HG03095 (cell line): ENCODE measurements around the gene TNKS1BP1.

Source experiments
- ATAC-seq: cut with Tn5 transposase; IDR thresholded peaks from one replicate; pipeline ENCODE4 v1.9.1; 2021; ENCODE audit warnings: moderate library complexity; ENCODE audit not compliant: unreplicated experiment

The TNKS1BP1 gene

GRCh38 chr11:57312511-57313021, 12.2 kb downstream of the TNKS1BP1 start:
- ATAC-seq: no peak

- ATAC-seq: peak; percentile 99
Measured at GRCh38 chr11:57311109-57311936, 13.4 kb downstream of the TNKS1BP1 start.

GRCh38 chr11:57310630-57311086, 14.1 kb downstream of the TNKS1BP1 start:
- ATAC-seq: no peak

GRCh38 chr11:57310091-57310490, 14.7 kb downstream of the TNKS1BP1 start:
- ATAC-seq: no peak

- ATAC-seq: no peak
Measured at GRCh38 chr11:57309106-57310059, 15.4 kb downstream of the TNKS1BP1 start.

- ATAC-seq: no peak
Measured at GRCh38 chr11:57308426-57309060, 16.2 kb downstream of the TNKS1BP1 start.

- ATAC-seq: no peak
Measured at GRCh38 chr11:57307666-57308270, 17.0 kb downstream of the TNKS1BP1 start.

- no peak for ATAC-seq
Measured at GRCh38 chr11:57306940-57307565, 17.7 kb downstream of the TNKS1BP1 start.

- no peak for ATAC-seq
Measured at GRCh38 chr11:57306161-57306876, 18.4 kb downstream of the TNKS1BP1 start.

- no peak for ATAC-seq
Measured at GRCh38 chr11:57305523-57305922, 19.2 kb downstream of the TNKS1BP1 start.

- ATAC-seq: no peak
Measured at GRCh38 chr11:57303990-57304579, 20.7 kb downstream of the TNKS1BP1 start.

GRCh38 chr11:57303280-57303989, 21.3 kb downstream of the TNKS1BP1 start:
- no peak for ATAC-seq

- ATAC-seq: no peak
Measured at GRCh38 chr11:57302489-57302888, 22.3 kb downstream of the TNKS1BP1 start.

- ATAC-seq: no peak
Measured at GRCh38 chr11:57301711-57302423, 22.9 kb downstream of the TNKS1BP1 start.

GRCh38 chr11:57300785-57301184, 24.0 kb downstream of the TNKS1BP1 start:
- no peak for ATAC-seq

GRCh38 chr11:57299150-57299737, 25.5 kb downstream of the TNKS1BP1 start:
- no peak for ATAC-seq

- ATAC-seq: no peak
Measured at GRCh38 chr11:57297221-57297620, 27.5 kb downstream of the TNKS1BP1 start.
